Mammary epithelial cell (primary cell): ENCODE data around the gene MRTO4.

Source experiments
- EZH2 ChIP-seq: IDR thresholded peaks from 2 replicates; pipeline ENCODE4 v1.6.1; 2012; ENCODE audit warnings: low read length, inconsistent platforms, borderline replicate concordance
- TF ChIP-seq, protein P1 (sequence below), 2 donors: IDR thresholded peaks in 1 of 2; conservative IDR thresholded peaks in 1 of 2; 2 replicates each; pipeline ENCODE4 v1.5.1; 2011 to 2012; ENCODE audit warnings: inconsistent platforms in 2 of 2, low read length in 2 of 2, mild to moderate bottlenecking in 2 of 2, control low read depth in 1 of 2, low read depth in 1 of 2; ENCODE audit not compliant: insufficient read depth in 1 of 2; ENCODE audit errors: extremely low read depth in 1 of 2

DNA sequence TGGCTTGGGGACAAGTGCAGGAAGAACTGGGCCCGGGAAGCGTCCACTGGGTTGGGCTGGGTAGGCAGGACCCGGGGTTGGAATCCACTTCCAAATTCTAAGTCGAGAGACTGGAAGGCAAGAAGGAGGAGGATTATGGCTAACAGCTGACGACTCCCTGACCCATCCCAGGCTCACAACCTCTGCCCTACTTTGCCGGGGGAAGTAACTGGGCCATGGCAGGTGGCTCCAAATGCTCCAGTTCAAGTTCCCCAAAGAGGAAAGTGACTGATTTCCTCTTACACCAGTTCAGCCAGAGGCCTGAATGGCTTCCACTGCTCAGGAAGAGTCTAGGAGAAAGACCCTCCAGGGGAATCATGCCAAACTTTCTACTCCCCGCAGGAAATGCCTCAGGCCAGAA lies 11.7 kb upstream of the MRTO4 start:
- no peak for TF ChIP-seq EZH2
- TF ChIP-seq, protein P1, sequence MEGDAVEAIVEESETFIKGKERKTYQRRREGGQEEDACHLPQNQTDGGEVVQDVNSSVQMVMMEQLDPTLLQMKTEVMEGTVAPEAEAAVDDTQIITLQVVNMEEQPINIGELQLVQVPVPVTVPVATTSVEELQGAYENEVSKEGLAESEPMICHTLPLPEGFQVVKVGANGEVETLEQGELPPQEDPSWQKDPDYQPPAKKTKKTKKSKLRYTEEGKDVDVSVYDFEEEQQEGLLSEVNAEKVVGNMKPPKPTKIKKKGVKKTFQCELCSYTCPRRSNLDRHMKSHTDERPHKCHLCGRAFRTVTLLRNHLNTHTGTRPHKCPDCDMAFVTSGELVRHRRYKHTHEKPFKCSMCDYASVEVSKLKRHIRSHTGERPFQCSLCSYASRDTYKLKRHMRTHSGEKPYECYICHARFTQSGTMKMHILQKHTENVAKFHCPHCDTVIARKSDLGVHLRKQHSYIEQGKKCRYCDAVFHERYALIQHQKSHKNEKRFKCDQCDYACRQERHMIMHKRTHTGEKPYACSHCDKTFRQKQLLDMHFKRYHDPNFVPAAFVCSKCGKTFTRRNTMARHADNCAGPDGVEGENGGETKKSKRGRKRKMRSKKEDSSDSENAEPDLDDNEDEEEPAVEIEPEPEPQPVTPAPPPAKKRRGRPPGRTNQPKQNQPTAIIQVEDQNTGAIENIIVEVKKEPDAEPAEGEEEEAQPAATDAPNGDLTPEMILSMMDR (conservative IDR thresholded peaks at IDR 0.05 in 1 of 2, IDR thresholded peaks at IDR 0.05 in 1 of 2; ENCODE audit: extremely low read depth in 1 of 2, insufficient read depth in 1 of 2, low read depth in 1 of 2, low read length in 2 of 2), result no peak
